Measurements from ENCODE around the gene TRABD2A. TPM values are rescaled to one million over a fixed set of nuclear protein-coding genes. Genes with fewer than 3 reads are reported as not detected.
A peak's percentile ranks its signal among the peaks of the same experiment; 100 is the strongest.

Gene TRABD2A
- total RNA-seq, 1 experiment from 2014 or later = 1.7 TPM

DNA sequence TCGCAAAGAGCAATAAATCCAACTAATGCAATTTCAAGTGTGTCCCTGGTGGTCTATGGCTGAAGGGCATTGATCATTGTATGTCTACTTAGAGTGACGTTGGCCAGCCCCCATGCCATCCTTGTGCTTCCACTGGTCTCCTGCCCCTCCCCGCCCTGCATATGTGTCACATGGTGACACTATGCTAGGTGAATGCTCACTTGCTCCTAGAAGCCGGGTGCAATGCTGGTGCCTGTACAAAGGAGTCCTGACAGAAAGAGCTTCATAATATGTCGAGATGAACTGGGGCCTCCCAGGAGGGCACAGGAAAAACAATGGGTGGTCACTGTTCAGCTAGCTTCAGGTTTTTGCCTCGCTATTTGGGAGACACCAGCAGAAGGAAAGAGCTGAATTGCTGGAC lies 5.9 kb upstream of the TRABD2A start:
- TF ChIP-seq, protein P1, sequence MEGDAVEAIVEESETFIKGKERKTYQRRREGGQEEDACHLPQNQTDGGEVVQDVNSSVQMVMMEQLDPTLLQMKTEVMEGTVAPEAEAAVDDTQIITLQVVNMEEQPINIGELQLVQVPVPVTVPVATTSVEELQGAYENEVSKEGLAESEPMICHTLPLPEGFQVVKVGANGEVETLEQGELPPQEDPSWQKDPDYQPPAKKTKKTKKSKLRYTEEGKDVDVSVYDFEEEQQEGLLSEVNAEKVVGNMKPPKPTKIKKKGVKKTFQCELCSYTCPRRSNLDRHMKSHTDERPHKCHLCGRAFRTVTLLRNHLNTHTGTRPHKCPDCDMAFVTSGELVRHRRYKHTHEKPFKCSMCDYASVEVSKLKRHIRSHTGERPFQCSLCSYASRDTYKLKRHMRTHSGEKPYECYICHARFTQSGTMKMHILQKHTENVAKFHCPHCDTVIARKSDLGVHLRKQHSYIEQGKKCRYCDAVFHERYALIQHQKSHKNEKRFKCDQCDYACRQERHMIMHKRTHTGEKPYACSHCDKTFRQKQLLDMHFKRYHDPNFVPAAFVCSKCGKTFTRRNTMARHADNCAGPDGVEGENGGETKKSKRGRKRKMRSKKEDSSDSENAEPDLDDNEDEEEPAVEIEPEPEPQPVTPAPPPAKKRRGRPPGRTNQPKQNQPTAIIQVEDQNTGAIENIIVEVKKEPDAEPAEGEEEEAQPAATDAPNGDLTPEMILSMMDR (conservative IDR thresholded peaks at IDR 0.05) = no peak
- H3K36me3 Mint-ChIP-seq (ENCODE audit: insufficient read depth in 1 of 3, low read depth in 3 of 3) = no peaks in the 10 kb centered on the region

More for the DNA sequence above, 5.9 kb upstream of the TRABD2A start:
- Histone ChIP-seq H2AK5ac (ENCODE audit: insufficient read length, low read length) (no peak overlapping the region), H3K27ac (ENCODE audit: insufficient read length, low read depth, low read length) (no peak overlapping the region), H3K14ac (ENCODE audit: insufficient read depth, low read length) (no peak overlapping the region), H4K8ac (replicated peaks; ENCODE audit: insufficient read length, low read depth, low read length) (no peak overlapping the region), H3K18ac (ENCODE audit: insufficient read length, low read depth, low read length) (no peak overlapping the region), H2BK15ac (ENCODE audit: low read depth, low read length) (no peak overlapping the region), H2BK5ac (ENCODE audit: insufficient read length, low read length) (no peak overlapping the region), H3K9ac (ENCODE audit: extremely low read depth, insufficient read length, low read length) (no peak overlapping the region), H3K27me3 (ENCODE audit: insufficient read depth, low read length) (peaks cover 3% of the 10 kb centered on the region; the same call in 1 of the 2 replicates), H4K5ac (ENCODE audit: insufficient read length, low read depth, low read length) (no peak overlapping the region), H3K4ac (ENCODE audit: low read depth, low read length) (no peak overlapping the region), H3K23me2 (ENCODE audit: insufficient read length, low read depth, low read length, poor library complexity, severe bottlenecking) (peaks cover 2% of the 10 kb centered on the region), H2AFZ (ENCODE audit: low read length) (no peak overlapping the region), H2BK12ac (ENCODE audit: insufficient read length, low read depth, low read length) (no peak overlapping the region), H3K23ac (ENCODE audit: insufficient read length, low read depth, low read length) (no peak overlapping the region), H3K4me2 (ENCODE audit: insufficient read depth, insufficient read length, low read length) (no peak overlapping the region), H3K79me1 (ENCODE audit: insufficient read depth, low read depth, low read length, poor library complexity, severe bottlenecking) (no peaks in the 10 kb centered on the region), H3T11ph (ENCODE audit: low read length) (no peak overlapping the region), H4K91ac (ENCODE audit: insufficient read length, low read depth, low read length) (no peak overlapping the region), H2BK20ac (ENCODE audit: low read depth, low read length, poor library complexity, severe bottlenecking) (no peak overlapping the region), H3K79me2 (ENCODE audit: insufficient read depth, low read length) (no peaks in the 10 kb centered on the region), H2BK120ac (ENCODE audit: low read depth, low read length, poor library complexity, severe bottlenecking) (no peak overlapping the region), H3K9me3 (ENCODE audit: control insufficient read depth, low read depth, low read length) (no peaks in the 10 kb centered on the region), H3K4me1 (ENCODE audit: insufficient read depth, low read length) (no peaks in the 10 kb centered on the region), H4K20me1 (ENCODE audit: control insufficient read depth, insufficient read depth, insufficient read length) (no peaks in the 10 kb centered on the region), H3K56ac (ENCODE audit: insufficient read length, low read depth, low read length) (no peak overlapping the region)
- Mint-ChIP-seq H3K4me3 (no peak overlapping the region), H3K27ac (no peak overlapping the region), H3K27me3 (ENCODE audit: low read depth) (peaks cover 57% of the 10 kb centered on the region), H3K9me3 (no peaks in the 10 kb centered on the region), H3K4me1 (peaks cover 3 to 6% of the 10 kb centered on the region in 2 experiments)
- no CpG with 5 or more reads among the region's 6 CpGs for WGBS (ENCODE audit: extremely low coverage, insufficient read length, low lambda C conversion rate)
- peak; percentile 12 for DNase-seq
